ENCODE results near the gene MICALL1.

The MICALL1 gene

DNA sequence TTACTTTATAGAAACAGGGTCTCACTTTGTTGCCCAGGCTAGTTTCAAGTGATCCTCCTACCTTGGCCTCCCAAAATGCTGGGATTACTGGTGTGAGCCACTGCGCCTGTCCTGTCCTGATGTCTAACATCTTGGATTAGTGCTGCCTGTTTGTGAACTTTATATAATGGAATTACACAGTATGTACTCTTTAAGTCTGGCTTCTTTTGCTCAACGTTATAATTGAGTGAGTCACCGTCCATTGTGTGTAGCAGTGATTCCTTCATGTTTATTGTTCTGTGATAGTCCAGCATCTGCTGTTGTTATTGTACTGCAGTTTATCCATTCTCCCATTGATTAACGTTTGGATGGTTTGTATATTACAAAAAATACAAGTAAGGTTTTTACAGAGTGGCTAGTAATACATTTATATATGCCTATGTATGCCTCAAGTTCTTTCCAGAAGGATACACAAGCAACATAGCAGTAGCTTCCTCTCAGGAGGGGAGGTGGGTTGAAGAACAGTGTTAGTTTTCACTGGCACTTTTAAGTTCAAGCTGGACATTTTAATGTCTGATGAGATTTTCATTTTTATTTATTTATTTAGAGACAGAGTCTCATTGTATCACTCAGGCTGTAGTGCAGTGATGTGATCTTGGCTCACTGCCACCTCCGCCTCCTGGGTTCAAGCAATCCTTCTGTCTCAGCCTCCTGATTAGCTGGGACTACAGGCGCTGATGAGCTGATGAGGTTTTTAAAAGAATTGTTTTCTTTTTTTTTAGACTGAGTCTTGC lies 25.2 kb upstream of the MICALL1 start:
- TF ChIP-seq POLR2AphosphoS5 (IDR thresholded peaks at IDR 0.05; ENCODE audit: low read depth): no peak
- DNase-seq (ENCODE audit: low read depth in 1 of 2, low spot score in 1 of 2): no peak
- H3K27ac ChIP-seq (replicated peaks): no peak overlapping the region
- H3K4me3 ChIP-seq (replicated peaks; ENCODE audit: insufficient read depth, low read length): no peak overlapping the region
- H3K27me3 ChIP-seq (ENCODE audit: insufficient read depth, poor library complexity, severe bottlenecking): no peaks in the 10 kb centered on the region

DNA sequence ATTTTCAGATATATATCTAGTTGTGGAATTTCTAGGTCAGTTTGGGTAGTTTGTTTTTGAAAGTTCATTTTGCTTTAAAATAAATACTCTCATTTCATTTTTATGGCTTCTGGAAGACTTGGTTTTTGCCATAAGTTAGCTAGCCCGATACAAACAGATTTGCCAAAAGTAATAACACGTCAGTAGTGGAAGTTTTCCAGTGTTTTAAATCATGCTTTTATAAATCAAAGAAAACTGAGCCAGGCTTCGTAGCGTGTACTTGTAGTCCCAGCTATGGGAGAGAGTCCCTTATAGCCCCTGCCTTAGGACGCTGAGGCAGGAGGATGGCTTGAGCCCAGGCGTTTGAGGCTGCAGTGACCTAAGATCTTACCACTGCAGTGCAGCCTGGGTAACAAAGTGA lies 21.7 kb upstream of the MICALL1 start:
- H3K27ac ChIP-seq (replicated peaks): no peak overlapping the region
- no peaks in the 10 kb centered on the region for H3K27me3 ChIP-seq (ENCODE audit: insufficient read depth, poor library complexity, severe bottlenecking)
- DNase-seq (ENCODE audit: low read depth in 1 of 2, low spot score in 1 of 2): no peak

DNA sequence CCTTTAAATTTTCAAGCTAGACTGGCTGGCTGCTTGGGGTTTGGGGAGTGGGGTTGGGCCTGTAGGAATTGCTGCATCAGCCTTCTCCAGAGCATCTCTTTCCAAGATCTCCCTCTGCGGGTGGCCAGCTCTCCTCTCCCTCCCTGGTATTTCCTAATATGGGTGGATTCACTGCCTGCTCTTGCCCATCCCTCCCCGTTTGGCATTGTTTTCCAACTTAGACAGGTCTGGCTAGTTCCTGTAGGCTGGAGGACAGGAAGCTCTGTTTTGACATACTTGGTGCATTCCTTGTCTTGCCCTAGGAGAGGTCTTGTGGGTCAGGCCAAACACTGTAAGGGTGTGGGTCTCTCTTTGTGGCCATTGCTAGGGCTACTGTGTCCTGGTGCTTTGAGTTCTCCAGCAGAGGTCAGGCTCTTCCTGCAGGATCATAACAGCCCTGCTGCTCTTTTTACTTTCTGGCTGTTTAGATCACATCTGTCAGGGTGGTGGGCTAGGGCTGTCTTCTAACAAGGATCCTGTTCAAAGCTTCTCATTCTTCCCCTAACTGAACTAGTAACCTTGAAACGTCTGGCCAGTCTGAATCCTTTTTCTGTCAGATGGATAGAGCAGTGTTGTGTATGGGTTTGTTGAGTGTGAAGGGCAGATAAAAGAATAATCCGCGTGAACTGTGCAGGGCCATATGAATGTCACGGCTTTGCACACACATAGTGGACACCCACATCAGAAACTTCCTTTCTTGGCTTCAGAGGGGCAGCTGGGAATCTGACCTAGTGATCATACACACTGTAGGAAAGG lies 18.3 kb upstream of the MICALL1 start:
- DNase-seq (ENCODE audit: low read depth in 1 of 2, low spot score in 1 of 2): no peak
- Histone ChIP-seq H3K4me3 (replicated peaks; ENCODE audit: insufficient read depth, low read length) (no peak overlapping the region), H3K27ac (replicated peaks) (no peak overlapping the region), H3K27me3 (ENCODE audit: insufficient read depth, poor library complexity, severe bottlenecking) (no peaks in the 10 kb centered on the region)
- TF ChIP-seq SPI1 (IDR thresholded peaks at IDR 0.05; ENCODE audit: borderline replicate concordance, low read depth) (no peak), POLR2AphosphoS5 (IDR thresholded peaks at IDR 0.05; ENCODE audit: low read depth) (no peak), GABPA (IDR thresholded peaks at IDR 0.05; ENCODE audit: low read depth) (no peak)
- TF ChIP-seq, protein P1, sequence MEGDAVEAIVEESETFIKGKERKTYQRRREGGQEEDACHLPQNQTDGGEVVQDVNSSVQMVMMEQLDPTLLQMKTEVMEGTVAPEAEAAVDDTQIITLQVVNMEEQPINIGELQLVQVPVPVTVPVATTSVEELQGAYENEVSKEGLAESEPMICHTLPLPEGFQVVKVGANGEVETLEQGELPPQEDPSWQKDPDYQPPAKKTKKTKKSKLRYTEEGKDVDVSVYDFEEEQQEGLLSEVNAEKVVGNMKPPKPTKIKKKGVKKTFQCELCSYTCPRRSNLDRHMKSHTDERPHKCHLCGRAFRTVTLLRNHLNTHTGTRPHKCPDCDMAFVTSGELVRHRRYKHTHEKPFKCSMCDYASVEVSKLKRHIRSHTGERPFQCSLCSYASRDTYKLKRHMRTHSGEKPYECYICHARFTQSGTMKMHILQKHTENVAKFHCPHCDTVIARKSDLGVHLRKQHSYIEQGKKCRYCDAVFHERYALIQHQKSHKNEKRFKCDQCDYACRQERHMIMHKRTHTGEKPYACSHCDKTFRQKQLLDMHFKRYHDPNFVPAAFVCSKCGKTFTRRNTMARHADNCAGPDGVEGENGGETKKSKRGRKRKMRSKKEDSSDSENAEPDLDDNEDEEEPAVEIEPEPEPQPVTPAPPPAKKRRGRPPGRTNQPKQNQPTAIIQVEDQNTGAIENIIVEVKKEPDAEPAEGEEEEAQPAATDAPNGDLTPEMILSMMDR (IDR thresholded peaks at IDR 0.05; ENCODE audit: insufficient read depth, low read length): no peak
- TF ChIP-seq, protein P2, sequence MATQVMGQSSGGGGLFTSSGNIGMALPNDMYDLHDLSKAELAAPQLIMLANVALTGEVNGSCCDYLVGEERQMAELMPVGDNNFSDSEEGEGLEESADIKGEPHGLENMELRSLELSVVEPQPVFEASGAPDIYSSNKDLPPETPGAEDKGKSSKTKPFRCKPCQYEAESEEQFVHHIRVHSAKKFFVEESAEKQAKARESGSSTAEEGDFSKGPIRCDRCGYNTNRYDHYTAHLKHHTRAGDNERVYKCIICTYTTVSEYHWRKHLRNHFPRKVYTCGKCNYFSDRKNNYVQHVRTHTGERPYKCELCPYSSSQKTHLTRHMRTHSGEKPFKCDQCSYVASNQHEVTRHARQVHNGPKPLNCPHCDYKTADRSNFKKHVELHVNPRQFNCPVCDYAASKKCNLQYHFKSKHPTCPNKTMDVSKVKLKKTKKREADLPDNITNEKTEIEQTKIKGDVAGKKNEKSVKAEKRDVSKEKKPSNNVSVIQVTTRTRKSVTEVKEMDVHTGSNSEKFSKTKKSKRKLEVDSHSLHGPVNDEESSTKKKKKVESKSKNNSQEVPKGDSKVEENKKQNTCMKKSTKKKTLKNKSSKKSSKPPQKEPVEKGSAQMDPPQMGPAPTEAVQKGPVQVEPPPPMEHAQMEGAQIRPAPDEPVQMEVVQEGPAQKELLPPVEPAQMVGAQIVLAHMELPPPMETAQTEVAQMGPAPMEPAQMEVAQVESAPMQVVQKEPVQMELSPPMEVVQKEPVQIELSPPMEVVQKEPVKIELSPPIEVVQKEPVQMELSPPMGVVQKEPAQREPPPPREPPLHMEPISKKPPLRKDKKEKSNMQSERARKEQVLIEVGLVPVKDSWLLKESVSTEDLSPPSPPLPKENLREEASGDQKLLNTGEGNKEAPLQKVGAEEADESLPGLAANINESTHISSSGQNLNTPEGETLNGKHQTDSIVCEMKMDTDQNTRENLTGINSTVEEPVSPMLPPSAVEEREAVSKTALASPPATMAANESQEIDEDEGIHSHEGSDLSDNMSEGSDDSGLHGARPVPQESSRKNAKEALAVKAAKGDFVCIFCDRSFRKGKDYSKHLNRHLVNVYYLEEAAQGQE (IDR thresholded peaks at IDR 0.05; ENCODE audit: insufficient replicate concordance, low read depth): no peak

More for the DNA sequence above, 21.7 kb upstream of the MICALL1 start:
- TF ChIP-seq GABPA (IDR thresholded peaks at IDR 0.05; ENCODE audit: low read depth) (no peak), SPI1 (IDR thresholded peaks at IDR 0.05; ENCODE audit: borderline replicate concordance, low read depth) (no peak), POLR2AphosphoS5 (IDR thresholded peaks at IDR 0.05; ENCODE audit: low read depth) (no peak)
- TF ChIP-seq, protein P1 (IDR thresholded peaks at IDR 0.05; ENCODE audit: insufficient read depth, low read length): no peak
- TF ChIP-seq, protein P2 (IDR thresholded peaks at IDR 0.05; ENCODE audit: insufficient replicate concordance, low read depth): no peak
- no peak overlapping the region for H3K4me3 ChIP-seq (replicated peaks; ENCODE audit: insufficient read depth, low read length)

DNA sequence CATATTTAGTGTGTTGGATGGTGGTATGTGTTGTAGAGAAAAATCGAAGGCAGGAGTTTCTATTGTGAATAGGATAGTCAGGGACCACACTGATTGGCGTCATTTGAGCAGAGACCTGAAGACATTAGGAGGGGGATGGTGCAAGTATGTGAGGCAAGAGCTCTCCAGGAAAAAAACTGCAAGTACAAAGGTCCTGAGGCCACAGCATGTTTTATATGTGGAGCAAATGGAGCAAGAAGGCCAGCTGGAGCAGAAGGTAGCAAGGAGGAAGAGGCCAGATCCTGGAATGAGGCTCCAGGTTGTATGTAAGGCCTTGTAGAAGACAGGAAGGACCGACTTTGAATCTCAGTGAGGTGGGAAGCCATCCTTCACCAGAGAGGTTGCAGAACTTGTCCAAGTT lies 14.2 kb upstream of the MICALL1 start:
- no peak; the same call in 1 of the 2 replicates for TF ChIP-seq POLR2AphosphoS5 (IDR thresholded peaks at IDR 0.05; ENCODE audit: low read depth)
- no peak for TF ChIP-seq GABPA (IDR thresholded peaks at IDR 0.05; ENCODE audit: low read depth)
- TF ChIP-seq, protein P1 (IDR thresholded peaks at IDR 0.05; ENCODE audit: insufficient read depth, low read length): no peak
- TF ChIP-seq SPI1 (IDR thresholded peaks at IDR 0.05; ENCODE audit: borderline replicate concordance, low read depth): no peak
- TF ChIP-seq, protein P2 (IDR thresholded peaks at IDR 0.05; ENCODE audit: insufficient replicate concordance, low read depth): no peak
- Histone ChIP-seq H3K27me3 (ENCODE audit: insufficient read depth, poor library complexity, severe bottlenecking) (no peaks in the 10 kb centered on the region), H3K27ac (replicated peaks) (no peak overlapping the region)

More for the DNA sequence above, 14.2 kb upstream of the MICALL1 start:
- DNase-seq (ENCODE audit: low read depth in 1 of 2, low spot score in 1 of 2): no peak
- H3K4me3 ChIP-seq (replicated peaks; ENCODE audit: insufficient read depth, low read length): no peak overlapping the region

Data from HL-60 (cell line).